AG09309 (cell line): Measurements from ENCODE around the gene SIRT3.
"Not testable (repeated sequence)": the region's sequence is repeated elsewhere in the genome, so short reads cannot be mapped to it uniquely, and the experiment has no call there.

Experiments used
- DNase-seq: peaks from one replicate; pipeline ENCODE4 v3.0.0-alpha.2; 2010; ENCODE audit warnings: low read depth
- H3K4me3 ChIP-seq: 2 replicates; pipeline ENCODE4 v1.5.1; 2011; ENCODE audit warnings: mild to moderate bottlenecking, low read depth, low read length, moderate library complexity; ENCODE audit not compliant: control insufficient read depth
- TF ChIP-seq, protein P1 (sequence below): IDR thresholded peaks from 2 replicates; pipeline ENCODE4 v1.5.1; 2011; ENCODE audit warnings: mild to moderate bottlenecking, low read depth, low read length, inconsistent platforms; ENCODE audit not compliant: insufficient read depth, control insufficient read depth; ENCODE audit errors: missing control alignments

The SIRT3 gene

DNA sequence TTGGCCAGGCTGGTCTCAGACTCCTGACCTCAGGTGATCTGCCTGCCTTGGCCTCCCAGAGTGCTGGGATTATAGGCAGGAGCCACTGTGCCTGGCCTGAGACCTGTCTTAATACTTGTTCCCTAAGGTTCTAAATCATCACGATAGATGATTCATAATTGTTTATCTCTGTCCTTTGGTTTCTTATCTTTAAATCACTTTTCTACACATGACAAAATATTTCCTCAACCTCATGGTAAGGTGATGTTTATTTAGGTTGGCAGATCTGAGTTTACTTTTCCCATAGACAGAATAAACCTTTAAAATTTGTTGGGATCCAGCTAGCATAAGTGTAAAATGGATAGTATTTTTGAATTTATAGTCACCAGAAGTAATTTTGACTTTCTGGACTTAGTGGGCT, 4.2 kb upstream of the SIRT3 start:
- DNase-seq, result no peak
- H3K4me3 ChIP-seq, result no peak overlapping the region

DNA sequence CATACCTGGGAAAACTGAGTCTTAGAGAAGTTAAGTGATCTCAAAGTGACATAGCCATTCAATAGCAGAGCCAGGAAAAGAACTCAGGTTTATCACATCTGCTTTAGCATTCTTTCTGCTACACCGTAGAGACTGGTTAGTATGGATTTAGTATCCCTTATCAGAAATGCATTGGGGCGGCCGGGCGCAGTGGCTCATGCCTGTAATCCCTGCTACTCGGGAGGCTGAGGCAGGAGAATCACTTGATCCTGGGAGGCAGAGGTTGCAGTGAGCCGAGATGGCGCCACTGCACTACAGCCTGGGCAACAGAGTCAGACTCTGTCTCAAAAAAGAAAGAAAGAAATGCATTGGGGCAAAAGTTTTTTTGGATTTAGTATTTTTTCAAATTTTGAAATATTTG, 2.2 kb upstream of the SIRT3 start:
- H3K4me3 ChIP-seq, DNase-seq: not testable (repeated sequence)

More for the DNA sequence above, 4.2 kb upstream of the SIRT3 start:
- TF ChIP-seq, protein P1, sequence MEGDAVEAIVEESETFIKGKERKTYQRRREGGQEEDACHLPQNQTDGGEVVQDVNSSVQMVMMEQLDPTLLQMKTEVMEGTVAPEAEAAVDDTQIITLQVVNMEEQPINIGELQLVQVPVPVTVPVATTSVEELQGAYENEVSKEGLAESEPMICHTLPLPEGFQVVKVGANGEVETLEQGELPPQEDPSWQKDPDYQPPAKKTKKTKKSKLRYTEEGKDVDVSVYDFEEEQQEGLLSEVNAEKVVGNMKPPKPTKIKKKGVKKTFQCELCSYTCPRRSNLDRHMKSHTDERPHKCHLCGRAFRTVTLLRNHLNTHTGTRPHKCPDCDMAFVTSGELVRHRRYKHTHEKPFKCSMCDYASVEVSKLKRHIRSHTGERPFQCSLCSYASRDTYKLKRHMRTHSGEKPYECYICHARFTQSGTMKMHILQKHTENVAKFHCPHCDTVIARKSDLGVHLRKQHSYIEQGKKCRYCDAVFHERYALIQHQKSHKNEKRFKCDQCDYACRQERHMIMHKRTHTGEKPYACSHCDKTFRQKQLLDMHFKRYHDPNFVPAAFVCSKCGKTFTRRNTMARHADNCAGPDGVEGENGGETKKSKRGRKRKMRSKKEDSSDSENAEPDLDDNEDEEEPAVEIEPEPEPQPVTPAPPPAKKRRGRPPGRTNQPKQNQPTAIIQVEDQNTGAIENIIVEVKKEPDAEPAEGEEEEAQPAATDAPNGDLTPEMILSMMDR, result no peak

DNA sequence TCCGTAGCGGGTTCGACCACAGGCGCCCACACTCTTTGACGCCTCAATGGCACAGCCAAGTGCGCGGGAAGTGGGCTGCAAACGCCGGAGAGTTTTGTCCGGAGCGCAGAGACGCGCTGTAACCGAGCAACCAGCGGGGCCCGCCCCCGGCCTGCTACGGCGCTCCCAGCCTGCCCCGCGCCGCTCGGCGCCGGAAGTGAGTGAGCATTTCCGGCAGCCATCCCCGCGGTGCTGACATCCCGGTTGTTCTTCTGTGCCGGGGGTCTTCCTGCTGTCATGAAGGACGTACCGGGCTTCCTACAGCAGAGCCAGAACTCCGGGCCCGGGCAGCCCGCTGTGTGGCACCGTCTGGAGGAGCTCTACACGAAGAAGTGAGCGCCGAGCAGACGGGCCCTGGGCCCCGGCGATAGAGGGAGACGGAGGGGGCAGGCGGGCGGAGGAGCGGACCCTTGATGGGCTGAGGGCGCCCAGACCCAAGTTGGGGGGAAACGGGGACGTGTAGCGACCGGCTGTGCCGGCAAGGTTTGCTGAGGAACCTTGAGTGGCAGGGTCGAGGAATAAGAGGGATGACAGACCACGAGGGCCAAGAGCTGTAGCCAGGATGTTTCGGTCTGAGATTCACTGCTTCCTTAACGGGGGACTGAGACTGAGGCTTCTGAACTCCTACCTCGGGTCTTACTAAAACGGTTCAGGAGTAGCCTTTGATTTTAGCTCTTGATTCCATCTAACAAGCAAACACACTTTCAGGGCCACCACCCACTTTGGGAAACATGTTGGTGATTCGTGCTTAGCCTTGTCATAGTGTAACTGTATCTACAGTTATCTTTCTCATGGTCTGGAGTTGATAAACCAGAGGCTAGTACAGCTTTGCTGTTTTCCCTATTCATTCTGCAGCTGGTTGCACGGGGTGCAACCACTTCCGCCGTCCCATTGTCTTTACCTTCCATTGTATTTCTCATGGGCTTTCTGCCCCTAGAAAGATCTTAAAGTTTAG, 929 bp upstream of the SIRT3 start, which contains the start of gene PSMD13:
Gene PSMD13 (plus strand): TSS at position 203 of the 994 bp plus-strand sequence. CDS start 74 bp downstream, at position 277.
- H3K4me3 ChIP-seq, result peak within 1 kb of the TSS; percentile 91
- TF ChIP-seq, protein P1, result no peak

DNA sequence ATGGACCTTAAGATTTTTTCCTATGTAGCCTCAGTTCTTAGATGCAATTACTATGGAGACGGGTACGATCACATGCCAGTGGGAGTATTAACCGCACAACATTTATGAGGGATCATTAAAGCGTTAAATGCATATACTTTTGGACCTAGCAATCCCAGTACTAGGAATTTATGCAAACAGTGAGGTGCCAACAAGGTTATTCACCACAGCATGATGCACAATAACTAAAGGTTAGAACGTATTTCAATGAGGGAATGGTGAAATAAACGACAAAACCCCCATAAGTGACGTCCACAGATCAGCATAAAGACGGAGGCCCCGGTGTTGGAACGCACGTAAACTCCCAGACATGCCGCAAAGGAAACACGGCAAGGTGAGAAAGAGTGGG, 539 bp downstream of the SIRT3 start:
- TF ChIP-seq, protein P1, result no peak
- peak overlapping the region; percentile 85 for H3K4me3 ChIP-seq
- DNase-seq, result no peak

More for the DNA sequence above, 929 bp upstream of the SIRT3 start, which contains the start of gene PSMD13:
- peak; percentile 29 for DNase-seq

DNA sequence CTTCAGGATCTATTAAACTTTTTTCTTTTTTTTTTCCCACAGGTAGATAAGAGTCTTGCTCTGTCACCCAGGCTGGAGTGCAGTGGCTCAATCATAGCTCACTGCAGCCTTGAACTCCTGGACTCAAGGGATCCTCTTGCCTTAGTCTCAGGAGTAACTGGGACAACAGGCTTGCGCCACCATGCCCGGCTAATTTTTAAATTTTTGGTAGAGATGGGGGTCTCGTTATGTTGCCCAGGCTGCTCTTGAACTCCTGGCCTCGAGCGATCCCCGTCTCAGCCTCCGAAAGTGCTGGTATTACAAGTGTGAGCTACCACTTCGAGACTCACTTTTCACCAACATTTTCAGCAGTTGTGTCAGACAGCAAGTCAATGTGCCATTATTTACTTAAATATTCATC, 962 bp downstream of the SIRT3 start:
- peak overlapping the region; percentile 85; the same call in 1 of the 2 replicates for H3K4me3 ChIP-seq
- DNase-seq, result no peak
- TF ChIP-seq, protein P1, result no peak

DNA sequence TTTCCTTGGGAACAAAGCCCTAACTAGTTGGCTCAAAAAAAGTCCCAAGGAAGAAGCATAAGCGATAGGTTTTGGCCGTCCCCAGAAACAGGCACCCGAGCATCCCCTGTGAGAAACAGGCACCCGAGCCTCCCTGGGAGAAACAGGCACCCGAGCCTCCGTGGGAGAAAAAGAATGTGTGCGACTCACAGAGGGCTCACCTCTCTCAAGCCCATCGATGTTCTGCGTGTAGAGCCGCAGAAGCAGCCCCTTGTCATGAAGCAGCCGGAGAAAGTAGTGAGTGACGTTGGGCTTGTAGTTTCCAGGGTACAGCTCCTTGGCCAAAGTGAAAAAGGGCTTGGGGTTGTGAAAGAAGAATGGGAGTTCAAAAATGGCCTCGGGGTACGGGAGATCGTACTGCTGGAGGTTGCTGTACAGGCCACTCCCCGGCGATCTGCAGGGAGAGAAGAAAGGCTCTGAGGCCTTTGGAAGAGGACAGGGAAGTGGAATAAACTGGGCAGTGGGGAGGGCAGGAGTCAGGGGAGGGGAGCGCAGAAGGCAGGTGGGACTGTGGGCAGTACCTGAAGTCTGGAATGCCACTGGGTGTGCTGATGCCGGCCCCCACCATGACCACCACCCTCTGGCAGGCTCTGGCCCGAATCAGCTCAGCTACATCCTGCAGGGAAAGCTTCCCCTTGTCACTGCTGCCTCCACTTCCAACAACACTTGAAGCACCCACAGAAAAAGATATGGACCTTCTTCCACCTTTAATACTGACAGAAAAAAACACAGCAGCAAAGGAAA, 3.2 kb downstream of the SIRT3 start:
- no peak overlapping the region for H3K4me3 ChIP-seq
- TF ChIP-seq, protein P1, result no peak
- no peak for DNase-seq
